MM.1S (cell line): Measurements from ENCODE around the gene KCNMA1.

Experiments
- CTCF ChIP-seq: fragments of 300-600 bp; sonication (generic); IDR thresholded peaks from 2 replicates; pipeline ENCODE4 v1.5.1; 2016; ENCODE audit warnings: antibody characterized with exemption, low read length, mixed read lengths
- EZH2 ChIP-seq: fragments of 300-600 bp; sonication (generic); optimal IDR thresholded peaks from 2 replicates; pipeline ENCODE3; 2017; ENCODE audit warnings: low read depth, mild to moderate bottlenecking, antibody characterized with exemption, low read length, mixed read lengths
- EZH2phosphoT487 ChIP-seq: fragments of 300-600 bp; sonication (generic); IDR thresholded peaks from 2 replicates; pipeline ENCODE4 v1.6.1; 2018; ENCODE audit warnings: antibody characterized with exemption, low read length

GRCh38 chr10:77380723-77381122 lies 256.9 kb downstream of the KCNMA1 start:
- TF ChIP-seq CTCF (no peak), EZH2 (no peak), EZH2phosphoT487 (no peak)
